BJ (cell line): Measurements from ENCODE around the gene SLIT1. TPM values are rescaled to one million over a fixed set of nuclear protein-coding genes. Genes with fewer than 3 reads are reported as not detected.

Experiments
- CTCF ChIA-PET: fragments of 350-600 bp; formaldehyde crosslinking; extraction: SDS; loops from one replicate; lab custom pipeline; 2021; ENCODE audit warnings: antibody characterized with exemption, inconsistent platforms; lab: Yijun Ruan, JAX
- POLR2A ChIA-PET: fragments of 300-600 bp; sonication (Branson Sonifier 250); formaldehyde crosslinking; extraction: SDS; loops from one replicate; lab custom pipeline; 2021; ENCODE audit warnings: antibody characterized with exemption; lab: Charles Lee
- DNase-seq: peaks from one replicate; pipeline ENCODE4 v3.0.0-alpha.2; 2011; ENCODE audit warnings: low read depth
- H3K27me3 ChIP-seq: 2 replicates; pipeline ENCODE4 v1.6.0; 2011; ENCODE audit warnings: low read length; ENCODE audit not compliant: control insufficient read depth, insufficient read depth
- H3K36me3 ChIP-seq: 2 replicates; pipeline ENCODE4 v1.5.1; 2011; ENCODE audit warnings: low read length; ENCODE audit not compliant: control insufficient read depth, insufficient read depth
- H3K4me3 ChIP-seq: 2 replicates; pipeline ENCODE4 v1.5.1; 2011; ENCODE audit warnings: low read depth, mild to moderate bottlenecking, control low read depth, low read length
- CTCF ChIP-seq: IDR thresholded peaks from 2 replicates; pipeline ENCODE4 v1.5.1; 2011; ENCODE audit warnings: low read depth, mild to moderate bottlenecking, control low read depth, inconsistent platforms, low read length, moderate library complexity; ENCODE audit not compliant: insufficient read depth
- polyA plus RNA-seq: library from polyadenylated mRNA; depleted of rRNA; stranded (reverse); fragments of >200 nt; gene quantifications from 2 replicates; pipeline ENCODE4 v1.2.3, GENCODE V29; 2011

The SLIT1 gene
- polyA plus RNA-seq, 1 experiment, result 0.02 TPM

GRCh38 chr10:96975136-96975535 lies 210.6 kb downstream of the SLIT1 start:
- CTCF ChIA-PET, result interaction anchor here (0.7 to 2.3 kb wide), 3 partner anchors 11 to 58 kb away, joined by 3 to 8 read pairs (median 3); no protein-coding TSS in a partner anchor
- Histone ChIP-seq H3K4me3 (no peak overlapping the region), H3K27me3 (no peaks in the 10 kb centered on the region), H3K36me3 (no peaks in the 10 kb centered on the region)
- no peak for TF ChIP-seq CTCF
- DNase-seq, result no peak
- POLR2A ChIA-PET, result no interaction called here

GRCh38 chr10:96973809-96974747 lies 211.7 kb downstream of the SLIT1 start:
- peak; percentile 47 for DNase-seq
- no peak overlapping the region for H3K4me3 ChIP-seq
- POLR2A ChIA-PET, result no interaction called here
- no peak for TF ChIP-seq CTCF
- no peaks in the 10 kb centered on the region for H3K27me3 ChIP-seq
- CTCF ChIA-PET, result no interaction called here
- H3K36me3 ChIP-seq, result no peaks in the 10 kb centered on the region

DNA sequence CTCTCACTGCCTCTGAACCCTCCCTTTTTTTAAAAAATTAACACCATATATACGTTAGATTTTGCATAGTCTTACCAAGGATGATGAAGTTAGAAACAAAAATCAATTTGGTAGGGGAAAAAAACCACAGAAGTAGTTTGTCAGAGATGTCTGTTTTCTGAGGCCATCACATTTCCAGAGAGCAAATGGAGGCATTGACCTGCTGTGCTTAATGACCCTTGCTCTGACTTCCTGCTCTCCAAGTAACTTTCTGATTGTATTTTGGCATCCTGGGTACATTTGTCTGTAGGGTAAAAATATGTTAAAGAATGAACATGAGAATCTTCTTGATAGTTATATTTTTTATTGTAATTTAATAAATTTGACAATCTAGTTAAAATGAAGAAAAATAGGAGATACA lies 213.5 kb downstream of the SLIT1 start:
- ChIA-PET POLR2A (no interaction called here), CTCF (no interaction called here)
- Histone ChIP-seq H3K36me3 (no peaks in the 10 kb centered on the region), H3K4me3 (no peak overlapping the region), H3K27me3 (no peaks in the 10 kb centered on the region)
- no peak for DNase-seq
- TF ChIP-seq CTCF, result no peak

DNA sequence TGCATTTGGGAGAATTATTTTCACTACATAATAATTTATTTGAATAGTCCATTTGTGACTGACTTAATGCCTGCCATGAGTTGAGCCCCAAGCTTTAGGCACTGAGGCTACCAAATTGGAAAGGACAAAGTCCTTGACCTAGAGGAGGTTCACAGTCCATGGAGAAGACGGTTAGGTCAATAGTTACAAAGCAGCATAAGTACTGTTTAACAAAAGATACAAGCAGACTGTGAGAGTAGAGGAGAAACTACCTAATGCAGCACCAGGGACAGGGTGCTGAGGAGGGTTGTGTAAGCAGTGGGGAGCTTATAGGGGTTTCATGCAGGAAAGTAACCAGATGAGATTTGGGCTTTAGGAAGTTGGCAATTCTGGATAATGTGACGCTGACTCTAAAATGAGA lies 214.4 kb downstream of the SLIT1 start:
- ChIA-PET POLR2A (no interaction called here), CTCF (no interaction called here)
- H3K36me3 ChIP-seq, result no peaks in the 10 kb centered on the region
- H3K4me3 ChIP-seq, result no peak overlapping the region
- DNase-seq, result no peak
- no peaks in the 10 kb centered on the region for H3K27me3 ChIP-seq
- no peak for TF ChIP-seq CTCF

DNA sequence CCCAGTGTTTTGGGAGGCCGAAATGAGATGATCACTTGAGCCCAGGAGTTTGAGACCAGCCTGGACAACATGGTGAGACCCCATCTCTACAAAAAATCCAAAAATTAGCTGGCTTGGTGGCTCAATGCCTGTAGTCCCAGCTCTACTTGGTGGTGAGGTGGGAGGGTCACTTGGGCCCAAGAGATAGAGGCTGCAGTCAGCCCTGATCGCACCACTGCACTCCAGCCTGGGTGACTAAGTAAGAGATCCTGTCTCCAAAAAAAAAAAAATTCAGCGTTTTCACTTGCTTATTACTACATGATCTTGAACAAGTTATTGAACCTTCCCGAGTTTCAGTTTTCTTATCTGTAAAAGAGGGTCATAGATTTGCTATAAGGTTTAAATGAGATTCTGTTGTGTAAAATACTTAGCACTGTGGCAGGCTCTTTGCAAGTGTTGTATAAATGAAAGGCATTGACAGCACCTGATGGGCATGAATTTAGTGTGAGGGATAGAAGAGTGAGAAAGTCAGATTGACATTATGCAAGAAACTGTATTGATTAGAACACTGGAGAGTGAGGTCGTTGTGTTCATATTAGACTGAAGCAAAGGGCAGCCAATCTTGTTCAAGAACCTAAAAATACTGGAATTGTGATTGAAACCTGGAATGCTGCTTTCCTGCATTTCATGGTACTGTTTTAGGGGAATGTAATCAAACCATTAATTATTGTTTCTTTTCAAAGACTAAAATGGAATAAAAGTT lies 216.9 kb downstream of the SLIT1 start:
- DNase-seq, result no peak
- ChIA-PET CTCF (no interaction called here), POLR2A (no interaction called here)
- no peaks in the 10 kb centered on the region for H3K36me3 ChIP-seq
- H3K4me3 ChIP-seq, result no peak overlapping the region
- H3K27me3 ChIP-seq, result no peaks in the 10 kb centered on the region
- TF ChIP-seq CTCF, result no peak
